Panc1 (cell line): ENCODE data around the gene CHST8. TPM values are rescaled to one million over a fixed set of nuclear protein-coding genes. Genes with fewer than 3 reads are reported as not detected.

Experiments used
- ATAC-seq: fragments of 200-7000 bp; cut with Tn5 transposase; 2 replicates; pipeline ENCODE4 v1.9.1; 2020; ENCODE audit warnings: mild to moderate bottlenecking, moderate library complexity
- BruUV-seq: library from RNA; stranded (reverse); fragments of 400-500 nt; replicated peaks from 2 replicates; lab custom pipeline; 2021; lab: Mats Ljungman, UMichigan
- CTCF ChIA-PET: fragments of 300-600 bp; sonication (Branson Sonifier 250); formaldehyde crosslinking; loops from one replicate; lab custom pipeline; 2022; ENCODE audit warnings: antibody characterized with exemption; lab: Charles Lee
- POLR2A ChIA-PET: fragments of 300-600 bp; sonication (Branson Sonifier 250); formaldehyde crosslinking; loops from one replicate; lab custom pipeline; 2022; ENCODE audit warnings: antibody characterized with exemption; lab: Charles Lee
- DNase-seq: peaks from one replicate; pipeline ENCODE4 v3.0.0-alpha.2; 2010; ENCODE audit warnings: low read depth, low spot score
- H3K27ac ChIP-seq: 2 replicates; pipeline ENCODE4 v1.5.1; 2011; ENCODE audit warnings: mild to moderate bottlenecking, low read length, inconsistent platforms
- H3K27me3 ChIP-seq: fragments of 200-500 bp; sonication (Bioruptor generic); 2 replicates; pipeline ENCODE4 v1.6.0; 2014; ENCODE audit warnings: low read length, inconsistent platforms; ENCODE audit not compliant: control insufficient read depth, insufficient read depth
- H3K36me3 ChIP-seq: fragments of 200-500 bp; sonication (Bioruptor generic); 2 replicates; pipeline ENCODE4 v1.5.1; 2014; ENCODE audit warnings: inconsistent platforms, mild to moderate bottlenecking, low read length, moderate library complexity; ENCODE audit not compliant: control insufficient read depth, insufficient read depth
- H3K4me1 ChIP-seq: 2 replicates; pipeline ENCODE4 v1.5.1; 2011; ENCODE audit warnings: inconsistent platforms, mild to moderate bottlenecking, low read length, moderate library complexity; ENCODE audit not compliant: control insufficient read depth, insufficient read depth
- H3K4me3 ChIP-seq, 2 experiments: 2 replicates each; pipeline ENCODE4 v1.5.1; 2011 to 2012; ENCODE audit warnings: low read depth in 2 of 2, low read length in 2 of 2, mild to moderate bottlenecking in 2 of 2, inconsistent platforms in 1 of 2, moderate library complexity in 1 of 2
- H3K9me3 ChIP-seq: fragments of 200-500 bp; sonication (Bioruptor generic); 2 replicates; pipeline ENCODE4 v1.5.1; 2014; ENCODE audit warnings: low read depth, mild to moderate bottlenecking, inconsistent platforms, low read length, moderate library complexity; ENCODE audit not compliant: control insufficient read depth, insufficient read depth
- CTCF ChIP-seq: fragments of 450-650 bp; IDR thresholded peaks from 2 replicates; pipeline ENCODE4 v1.5.1; 2017; ENCODE audit warnings: mild to moderate bottlenecking
- POLR2AphosphoS5 ChIP-seq: IDR thresholded peaks from 2 replicates; pipeline ENCODE4 v1.6.1; 2012; ENCODE audit warnings: mild to moderate bottlenecking, low read depth, low read length, moderate library complexity
- REST ChIP-seq, 2 experiments: IDR thresholded peaks; 2 replicates each; pipeline ENCODE4 v1.6.1; 2011 to 2012; ENCODE audit warnings: low read depth in 2 of 2, control low read depth in 1 of 2, low read length in 1 of 2, mild to moderate bottlenecking in 1 of 2, moderate library complexity in 1 of 2; ENCODE audit not compliant: insufficient read depth in 1 of 2
- SIN3A ChIP-seq: IDR thresholded peaks from 2 replicates; pipeline ENCODE4 v1.6.1; 2012; ENCODE audit warnings: low read depth, mild to moderate bottlenecking, low read length, moderate library complexity, borderline replicate concordance; ENCODE audit not compliant: insufficient read depth
- TCF7L2 ChIP-seq: IDR thresholded peaks from 2 replicates; pipeline ENCODE4 v1.6.1; 2011; ENCODE audit warnings: mild to moderate bottlenecking, low read depth, low read length, inconsistent platforms
- in situ Hi-C: cut with HindIII; loops from 2 replicates; pipeline ENCODE4 v1.10.0; 2016; ENCODE audit warnings: low sequenced_read_pairs, low pct_unique_long_range_greater_than_20kb
- intact Hi-C: fragments of 100-400 bp; cut with micrococcal nuclease; formaldehyde crosslinking; loops from one replicate; pipeline ENCODE4 v1.10.0; 2022; ENCODE audit not compliant: unreplicated experiment
- total RNA-seq: library from RNA; stranded (reverse); gene quantifications from one replicate; pipeline ENCODE4 v1.2.1, GENCODE V29; 2021; ENCODE audit not compliant: unreplicated experiment

CHST8 gene
- total RNA-seq, 1 experiment from 2014 or later = 0.28 TPM

- ChIA-PET CTCF (no interaction called here), POLR2A (no interaction called here)
- intact Hi-C loops (no loop called here), in situ Hi-C loops (no loop called here)
- no peaks in the 10 kb centered on the region for H3K4me1 ChIP-seq
- no peak overlapping the region for H3K4me3 ChIP-seq
- no TSS peak for BruUV-seq
- no peaks in the 10 kb centered on the region for H3K9me3 ChIP-seq
- no peak overlapping the region for H3K27ac ChIP-seq
- DNase-seq (no peak), ATAC-seq (no peak)
- H3K36me3 ChIP-seq = no peaks in the 10 kb centered on the region
- peaks cover 13% of the 10 kb centered on the region; the same call in 1 of the 2 replicates for H3K27me3 ChIP-seq
- TF ChIP-seq CTCF (no peak), SIN3A (no peak), POLR2AphosphoS5 (no peak), TCF7L2 (no peak), REST (IDR thresholded peaks at IDR 0.05; ENCODE audit: insufficient read depth in 1 of 2, low read depth in 2 of 2, low read length in 1 of 2) (no peak)
Measured at GRCh38 chr19:33634361-33635091, 12.8 kb downstream of the CHST8 start.

- no peak overlapping the region for H3K27ac ChIP-seq
- ChIA-PET CTCF (interaction anchor here (0.7 kb wide), 1 partner anchor 1457 kb away, joined by 3 read pairs; no protein-coding TSS in a partner anchor), POLR2A (no interaction called here)
- TF ChIP-seq POLR2AphosphoS5 (no peak), SIN3A (no peak), CTCF (no peak), REST (IDR thresholded peaks at IDR 0.05; ENCODE audit: insufficient read depth in 1 of 2, low read depth in 2 of 2, low read length in 1 of 2) (no peak), TCF7L2 (no peak)
- H3K4me3 ChIP-seq = no peak overlapping the region
- H3K27me3 ChIP-seq = peaks cover 15% of the 10 kb centered on the region
- no peaks in the 10 kb centered on the region for H3K9me3 ChIP-seq
- no peak for DNase-seq
- no peaks in the 10 kb centered on the region for H3K36me3 ChIP-seq
- intact Hi-C loops (no loop called here), in situ Hi-C loops (no loop called here)
- BruUV-seq = no TSS peak
- ATAC-seq = no peak
- H3K4me1 ChIP-seq = no peaks in the 10 kb centered on the region
Measured at GRCh38 chr19:33638167-33639034, 16.6 kb downstream of the CHST8 start.
